ENCODE results near the gene LDLR. TPM values are rescaled to one million over a fixed set of nuclear protein-coding genes. Genes with fewer than 3 reads are reported as not detected.
"Not testable (repeated sequence)": the region's sequence is repeated elsewhere in the genome, so short reads cannot be mapped to it uniquely, and the experiment has no call there.

Gene LDLR
- total RNA-seq, 4 donors from 2014 or later, result 26.4 to 275 (median 109) TPM

- H3K36me3 ChIP-seq, result peaks cover 0 to 17% (median 6%) of the 10 kb centered on the region in 4 donors
- no peaks in the 10 kb centered on the region for H3K27me3 ChIP-seq
- in situ Hi-C loops (cut with MboI; ENCODE audit: low pct_ligation_motif_present in 1 of 4, low pct_unique_long_range_greater_than_20kb in 1 of 4, low sequenced_read_pairs in 3 of 4), result no loop called here
- TF ChIP-seq POLR2A (IDR thresholded peaks at IDR 0.05) (no peak), CTCF (IDR thresholded peaks at IDR 0.05) (no peak), POLR2AphosphoS5 (IDR thresholded peaks at IDR 0.05) (no peak), EP300 (IDR thresholded peaks at IDR 0.05; ENCODE audit: low read depth) (no peak)
- 94% methylated on average over 27 of the region's 27 CpGs; no CpG with 5 or more reads in 1 of the 2 donors for WGBS, 2 donors (ENCODE audit: low coverage in 1 of 2)
- no peak for DNase-seq
- H3K9me3 ChIP-seq, result no peaks in the 10 kb centered on the region
- H3K4me1 ChIP-seq, result peaks cover 3 to 11% (median 6%) of the 10 kb centered on the region in 4 donors
- H3K4me3 ChIP-seq, result no peak overlapping the region
- intact Hi-C loops (cut with DNase I; ENCODE audit: low total_unique reads), result no loop called here
- H3K27ac ChIP-seq, result no peak overlapping the region
These were observed 85.1 kb downstream of the LDLR start for GRCh38 chr19:11174336-11174735.

GRCh38 chr19:11175920-11176319 is 86.7 kb downstream of the LDLR start:
- TF ChIP-seq CTCF (IDR thresholded peaks at IDR 0.05), result no peak
- no peak for TF ChIP-seq POLR2A (IDR thresholded peaks at IDR 0.05)
- WGBS, 2 donors (ENCODE audit: low coverage in 1 of 2), result 91 to 100% methylated on average over 1 to 7 of the region's 7 CpGs
- Histone ChIP-seq H3K4me1 (peaks cover 8 to 22% (median 15%) of the 10 kb centered on the region in 4 donors), H3K27me3 (no peaks in the 10 kb centered on the region), H3K4me3 (no peak overlapping the region), H3K9me3 (no peaks in the 10 kb centered on the region), H3K27ac (peak overlapping the region in 1 of 4 donors; percentile 5), H3K36me3 (peaks cover 0 to 17% (median 0%) of the 10 kb centered on the region in 4 donors)
- in situ Hi-C loops (cut with MboI; ENCODE audit: low pct_ligation_motif_present in 1 of 4, low pct_unique_long_range_greater_than_20kb in 1 of 4, low sequenced_read_pairs in 3 of 4) (no loop called here), intact Hi-C loops (cut with DNase I; ENCODE audit: low total_unique reads) (no loop called here)
- no peak for DNase-seq

- Histone ChIP-seq H3K27me3 (no peaks in the 10 kb centered on the region), H3K27ac (no peak overlapping the region), H3K9me3 (no peaks in the 10 kb centered on the region), H3K4me1 (peaks cover 8 to 22% (median 15%) of the 10 kb centered on the region in 4 donors), H3K36me3 (peaks cover 0 to 17% (median 0%) of the 10 kb centered on the region in 4 donors), H3K4me3 (no peak overlapping the region)
- intact Hi-C loops (cut with DNase I; ENCODE audit: low total_unique reads), result no loop called here
- in situ Hi-C loops (cut with MboI; ENCODE audit: low pct_ligation_motif_present in 1 of 4, low pct_unique_long_range_greater_than_20kb in 1 of 4, low sequenced_read_pairs in 3 of 4), result no loop called here
- no peak for DNase-seq
- TF ChIP-seq CTCF (IDR thresholded peaks at IDR 0.05) (no peak), POLR2AphosphoS5 (IDR thresholded peaks at IDR 0.05) (no peak), POLR2A (IDR thresholded peaks at IDR 0.05) (no peak), EP300 (IDR thresholded peaks at IDR 0.05; ENCODE audit: low read depth) (no peak)
- WGBS, 2 donors (ENCODE audit: low coverage in 1 of 2), result 80 to 93% methylated on average over 1 to 18 of the region's 18 CpGs
These were observed 87.4 kb downstream of the LDLR start for GRCh38 chr19:11176466-11177193.

GRCh38 chr19:11177592-11177991 is 88.3 kb downstream of the LDLR start:
- no peak overlapping the region for H3K4me3 ChIP-seq
- TF ChIP-seq POLR2AphosphoS5 (IDR thresholded peaks at IDR 0.05), result no peak
- TF ChIP-seq CTCF (IDR thresholded peaks at IDR 0.05), result no peak
- no peak for TF ChIP-seq EP300 (IDR thresholded peaks at IDR 0.05; ENCODE audit: low read depth)
- TF ChIP-seq POLR2A (IDR thresholded peaks at IDR 0.05), result no peak
- DNase-seq, result no peak
- H3K9me3 ChIP-seq, result no peaks in the 10 kb centered on the region
- peak overlapping the region in 2 of 4 donors; percentile 52 to 96 for H3K27ac ChIP-seq
- peaks cover 0 to 9% (median 0%) of the 10 kb centered on the region in 4 donors for H3K36me3 ChIP-seq
- WGBS, 2 donors (ENCODE audit: low coverage in 1 of 2), result 87% methylated on average over 3 to 9 of the region's 9 CpGs
- intact Hi-C loops (cut with DNase I; ENCODE audit: low total_unique reads), result no loop called here
- in situ Hi-C loops (cut with MboI; ENCODE audit: low pct_ligation_motif_present in 1 of 4, low pct_unique_long_range_greater_than_20kb in 1 of 4, low sequenced_read_pairs in 3 of 4), result no loop called here
- H3K4me1 ChIP-seq, result peaks cover 8 to 22% (median 15%) of the 10 kb centered on the region in 4 donors
- H3K27me3 ChIP-seq, result no peaks in the 10 kb centered on the region

- in situ Hi-C loops (cut with MboI; ENCODE audit: low pct_ligation_motif_present in 1 of 4, low pct_unique_long_range_greater_than_20kb in 1 of 4, low sequenced_read_pairs in 3 of 4); H3K36me3 ChIP-seq; H3K9me3 ChIP-seq; H3K27me3 ChIP-seq; DNase-seq; H3K4me3 ChIP-seq; intact Hi-C loops (cut with DNase I; ENCODE audit: low total_unique reads): not testable (repeated sequence)
- H3K27ac ChIP-seq, result peak overlapping the region; percentile 52 to 96 (median 78)
- peaks cover 8 to 22% (median 15%) of the 10 kb centered on the region in 4 donors for H3K4me1 ChIP-seq
- 77 to 83% methylated on average over 1 to 9 of the region's 9 CpGs for WGBS, 2 donors (ENCODE audit: low coverage in 1 of 2)
These were observed 89.8 kb downstream of the LDLR start for GRCh38 chr19:11179145-11179465.

Data from transverse colon (tissue), 4 donors.